Tibial artery (tissue), 4 donors: ENCODE data around the gene TTC28.
"Not testable (repeated sequence)": the region's sequence is repeated elsewhere in the genome, so short reads cannot be mapped to it uniquely, and the experiment has no call there.

Experiments used
- DNase-seq, 2 donors: peaks; one replicate each; pipeline ENCODE4 v3.0.0-alpha.2; 2019
- H3K27ac ChIP-seq, 2 donors: fragments of 200-600 bp; sonication (generic) in 1 of 2; 1 replicate in 1 of 2; 2 replicates in 1 of 2; pipeline ENCODE4 v1.5.1; 2018 to 2019; ENCODE audit warnings: mild to moderate bottlenecking in 1 of 2
- H3K27me3 ChIP-seq, 2 donors: fragments of 200-600 bp; sonication (generic) in 1 of 2; one replicate each; pipeline versions ENCODE4 v1.5.1 to v1.6.0; 2016 to 2019
- H3K36me3 ChIP-seq, 3 donors: fragments of 200-600 bp; sonication (generic) in 2 of 3; one replicate each; pipeline ENCODE4 v1.5.1; 2016 to 2019; ENCODE audit warnings: mild to moderate bottlenecking in 2 of 3
- H3K4me1 ChIP-seq, 4 donors: fragments of 200-600 bp; sonication (generic) in 2 of 4; 1 replicate in 3 of 4; 2 replicates in 1 of 4; pipeline ENCODE4 v1.5.1; 2016 to 2019
- H3K4me3 ChIP-seq, 2 donors: fragments of 200-600 bp; sonication (generic) in 1 of 2; 1 replicate in 1 of 2; 2 replicates in 1 of 2; pipeline ENCODE4 v1.5.1; 2018 to 2019; ENCODE audit warnings: mild to moderate bottlenecking in 2 of 2
- H3K9me3 ChIP-seq, 3 donors: fragments of 200-600 bp; sonication (generic) in 1 of 3; one replicate each; pipeline ENCODE4 v1.5.1; 2016 to 2019
- intact Hi-C: fragments of 100-400 bp; cut with DNase I; formaldehyde crosslinking; loops from one replicate; pipeline ENCODE4 v1.15.0; 2023; ENCODE audit warnings: low total_unique reads
- TF ChIP-seq, protein P1 (sequence below), 2 experiments: fragments of 200-600 bp in 1 of 2; fragments of 450-650 bp in 1 of 2; IDR thresholded peaks; one replicate each; pipeline ENCODE4 v1.5.1; 2017 to 2019; ENCODE audit warnings: antibody characterized with exemption in 2 of 2, mild to moderate bottlenecking in 1 of 2, moderate library complexity in 1 of 2

The TTC28 gene

DNA sequence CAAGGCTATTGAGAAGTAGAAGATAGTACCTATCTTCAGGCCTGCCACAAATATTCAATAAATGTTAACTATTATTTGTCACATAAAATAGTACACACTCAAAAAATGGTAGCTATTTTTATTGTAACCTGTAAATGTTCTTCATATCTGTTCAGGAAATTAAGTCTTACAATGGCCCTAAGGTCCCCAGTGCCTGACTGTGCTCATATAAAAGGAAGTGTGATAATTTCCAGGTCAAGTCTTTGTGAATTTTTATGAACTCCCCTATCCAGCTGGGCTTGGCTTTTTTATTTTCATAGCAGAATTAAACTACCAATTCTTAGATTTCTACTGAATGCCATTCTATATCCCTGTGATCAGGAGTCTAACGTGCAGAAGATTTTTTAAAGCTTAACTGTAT lies 476.4 kb downstream of the TTC28 start:
- Histone ChIP-seq H3K27ac (no peak overlapping the region), H3K27me3 (no peaks in the 10 kb centered on the region), H3K4me3 (no peak overlapping the region), H3K4me1 (peaks cover 0 to 30% (median 12%) of the 10 kb centered on the region in 4 donors), H3K9me3 (no peaks in the 10 kb centered on the region), H3K36me3 (no peaks in the 10 kb centered on the region)
- no peak for DNase-seq
- intact Hi-C loops: no loop called here
- TF ChIP-seq, protein P1, sequence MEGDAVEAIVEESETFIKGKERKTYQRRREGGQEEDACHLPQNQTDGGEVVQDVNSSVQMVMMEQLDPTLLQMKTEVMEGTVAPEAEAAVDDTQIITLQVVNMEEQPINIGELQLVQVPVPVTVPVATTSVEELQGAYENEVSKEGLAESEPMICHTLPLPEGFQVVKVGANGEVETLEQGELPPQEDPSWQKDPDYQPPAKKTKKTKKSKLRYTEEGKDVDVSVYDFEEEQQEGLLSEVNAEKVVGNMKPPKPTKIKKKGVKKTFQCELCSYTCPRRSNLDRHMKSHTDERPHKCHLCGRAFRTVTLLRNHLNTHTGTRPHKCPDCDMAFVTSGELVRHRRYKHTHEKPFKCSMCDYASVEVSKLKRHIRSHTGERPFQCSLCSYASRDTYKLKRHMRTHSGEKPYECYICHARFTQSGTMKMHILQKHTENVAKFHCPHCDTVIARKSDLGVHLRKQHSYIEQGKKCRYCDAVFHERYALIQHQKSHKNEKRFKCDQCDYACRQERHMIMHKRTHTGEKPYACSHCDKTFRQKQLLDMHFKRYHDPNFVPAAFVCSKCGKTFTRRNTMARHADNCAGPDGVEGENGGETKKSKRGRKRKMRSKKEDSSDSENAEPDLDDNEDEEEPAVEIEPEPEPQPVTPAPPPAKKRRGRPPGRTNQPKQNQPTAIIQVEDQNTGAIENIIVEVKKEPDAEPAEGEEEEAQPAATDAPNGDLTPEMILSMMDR (IDR thresholded peaks at IDR 0.05): no peak

DNA sequence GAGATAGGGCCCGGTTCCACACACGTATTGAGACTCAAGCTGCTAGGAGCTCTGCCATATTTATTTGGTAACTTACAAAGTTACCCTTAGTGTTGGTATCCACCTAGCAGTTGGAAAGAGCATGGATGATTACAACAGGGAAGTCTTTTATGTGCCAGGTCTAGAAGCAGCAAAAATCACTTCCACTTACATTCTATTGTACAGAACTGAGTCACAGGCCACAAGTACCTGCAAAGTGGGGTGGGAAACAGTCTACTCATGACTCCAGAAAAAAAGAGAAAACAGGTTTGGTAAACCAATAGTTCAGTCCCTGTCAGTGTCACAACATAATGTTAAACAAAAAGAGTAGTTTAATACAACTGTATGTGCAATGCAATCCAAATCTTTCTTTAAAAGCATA lies 480.9 kb downstream of the TTC28 start:
- H3K4me1 ChIP-seq: peaks cover 0 to 3% (median 0%) of the 10 kb centered on the region in 4 donors
- intact Hi-C loops: no loop called here
- no peaks in the 10 kb centered on the region for H3K9me3 ChIP-seq
- TF ChIP-seq, protein P1 (IDR thresholded peaks at IDR 0.05): no peak
- no peak overlapping the region for H3K27ac ChIP-seq
- no peak overlapping the region for H3K4me3 ChIP-seq
- no peaks in the 10 kb centered on the region for H3K27me3 ChIP-seq
- DNase-seq: no peak
- no peaks in the 10 kb centered on the region for H3K36me3 ChIP-seq

DNA sequence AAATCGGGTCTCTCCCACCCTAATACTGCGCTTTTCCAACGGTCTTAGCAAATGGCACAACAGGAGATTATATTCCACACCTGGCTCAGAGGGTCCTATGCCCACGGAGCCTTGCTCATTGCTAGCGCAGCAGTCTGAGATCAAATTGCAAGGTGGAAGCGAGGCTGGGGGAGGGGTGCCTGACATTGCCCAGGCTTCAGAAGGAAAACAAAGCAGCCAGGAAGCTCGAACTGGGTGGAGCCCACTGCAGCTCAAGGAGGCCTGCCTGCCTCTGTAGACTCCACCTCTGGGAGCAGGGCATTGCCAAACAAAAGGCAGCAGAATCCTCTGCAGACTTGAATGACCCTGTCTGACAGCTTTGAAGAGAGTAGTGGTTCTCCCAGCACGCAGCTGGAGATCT lies 488.1 kb downstream of the TTC28 start:
- H3K4me3 ChIP-seq, H3K9me3 ChIP-seq, H3K27ac ChIP-seq, intact Hi-C loops, H3K27me3 ChIP-seq, H3K36me3 ChIP-seq, DNase-seq, H3K4me1 ChIP-seq: not testable (repeated sequence)

DNA sequence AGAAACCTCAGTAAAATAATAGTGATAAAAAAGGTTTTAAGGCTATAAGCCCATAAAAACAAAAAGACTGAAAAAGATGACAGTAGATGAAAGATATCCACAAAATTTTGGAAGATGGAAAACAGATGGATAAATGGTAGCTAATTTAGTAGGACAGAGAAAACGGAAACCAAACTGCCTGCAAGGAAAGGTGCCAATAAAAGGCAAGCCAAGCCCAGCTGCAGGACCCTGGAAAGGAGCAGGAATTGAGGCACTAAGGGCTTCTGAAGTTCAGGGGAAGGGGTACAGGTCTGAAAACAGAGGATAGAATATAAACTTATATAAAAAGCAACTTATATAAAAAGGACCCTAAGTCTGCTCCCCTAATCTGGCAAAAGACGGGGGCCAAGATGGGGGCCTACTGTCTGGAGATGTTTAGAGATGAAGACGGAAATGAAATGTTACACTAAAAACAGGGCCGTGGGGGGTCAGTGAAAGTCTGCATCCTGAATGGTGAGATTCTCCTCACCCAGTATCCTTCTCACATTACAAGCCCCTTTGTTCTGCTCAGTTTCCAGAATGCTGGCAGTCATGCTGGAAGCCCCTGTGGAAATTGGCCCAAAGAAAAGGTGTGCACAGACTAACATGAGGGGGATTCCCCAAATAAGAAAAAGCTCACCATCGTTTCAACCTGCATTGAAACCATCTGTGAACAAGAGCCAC lies 491.3 kb downstream of the TTC28 start:
- no peaks in the 10 kb centered on the region for H3K9me3 ChIP-seq
- DNase-seq: no peak
- H3K4me1 ChIP-seq: peaks cover 0 to 10% (median 2%) of the 10 kb centered on the region in 4 donors
- H3K27ac ChIP-seq: no peak overlapping the region
- intact Hi-C loops: no loop called here
- no peaks in the 10 kb centered on the region for H3K36me3 ChIP-seq
- H3K27me3 ChIP-seq: no peaks in the 10 kb centered on the region
- H3K4me3 ChIP-seq: no peak overlapping the region
- TF ChIP-seq, protein P1 (IDR thresholded peaks at IDR 0.05): no peak

DNA sequence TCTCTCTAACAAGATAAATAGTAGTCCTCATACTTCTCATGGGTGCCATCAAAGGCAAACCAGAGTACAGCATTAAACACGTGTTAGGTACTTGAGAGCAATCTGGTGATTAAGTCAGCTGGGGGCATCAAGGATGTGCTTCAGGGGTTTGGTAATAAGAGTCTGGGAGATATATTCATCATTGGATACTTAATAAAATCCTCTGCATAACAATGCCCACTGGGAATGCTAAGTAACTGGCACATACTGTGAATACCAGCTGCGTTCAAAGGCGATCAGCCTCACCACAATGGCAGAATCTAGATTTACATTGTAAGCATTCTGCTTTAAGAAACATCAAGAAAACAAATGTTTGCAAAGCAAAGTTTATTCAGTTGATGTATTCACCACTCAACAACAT lies 492.0 kb downstream of the TTC28 start:
- DNase-seq: no peak
- Histone ChIP-seq H3K27ac (no peak overlapping the region), H3K4me3 (no peak overlapping the region), H3K4me1 (peaks cover 0 to 17% (median 6%) of the 10 kb centered on the region in 4 donors), H3K27me3 (no peaks in the 10 kb centered on the region), H3K36me3 (no peaks in the 10 kb centered on the region), H3K9me3 (no peaks in the 10 kb centered on the region)
- TF ChIP-seq, protein P1 (IDR thresholded peaks at IDR 0.05): no peak
- intact Hi-C loops: no loop called here

DNA sequence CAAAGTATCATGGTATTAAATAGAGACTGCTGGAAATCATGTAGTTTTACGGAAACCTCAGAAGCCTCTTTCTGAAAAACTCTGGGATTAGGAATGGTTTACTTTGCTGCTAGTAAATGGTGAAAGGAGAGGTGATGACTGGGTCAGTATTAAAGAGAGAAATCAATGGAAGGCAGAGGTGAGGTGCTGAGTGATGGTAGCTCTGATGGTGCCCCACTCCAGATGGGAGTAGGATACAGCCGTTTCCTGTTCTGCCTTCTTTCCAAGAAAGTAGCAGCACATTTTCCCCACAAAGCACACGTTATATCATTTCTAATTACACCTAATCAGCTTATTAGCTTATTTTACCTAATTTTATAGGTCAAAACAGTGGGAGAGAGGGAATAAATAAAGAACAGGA lies 493.0 kb downstream of the TTC28 start:
- no peak for DNase-seq
- Histone ChIP-seq H3K27me3 (no peaks in the 10 kb centered on the region), H3K27ac (no peak overlapping the region), H3K4me1 (peaks cover 0 to 26% (median 11%) of the 10 kb centered on the region in 4 donors), H3K4me3 (no peak overlapping the region), H3K36me3 (no peaks in the 10 kb centered on the region), H3K9me3 (no peaks in the 10 kb centered on the region)
- intact Hi-C loops: no loop called here
- TF ChIP-seq, protein P1 (IDR thresholded peaks at IDR 0.05): no peak
